ENCODE data around the gene CATSPERZ.

CATSPERZ gene

GRCh38 chr11:64342869-64343745 lies 42.9 kb downstream of the CATSPERZ start:
- DNase-seq: no peak

GRCh38 chr11:64343767-64344559 lies 43.8 kb downstream of the CATSPERZ start:
- DNase-seq: no peak

GRCh38 chr11:64344787-64345186 lies 44.6 kb downstream of the CATSPERZ start:
- no peak for DNase-seq

DNA sequence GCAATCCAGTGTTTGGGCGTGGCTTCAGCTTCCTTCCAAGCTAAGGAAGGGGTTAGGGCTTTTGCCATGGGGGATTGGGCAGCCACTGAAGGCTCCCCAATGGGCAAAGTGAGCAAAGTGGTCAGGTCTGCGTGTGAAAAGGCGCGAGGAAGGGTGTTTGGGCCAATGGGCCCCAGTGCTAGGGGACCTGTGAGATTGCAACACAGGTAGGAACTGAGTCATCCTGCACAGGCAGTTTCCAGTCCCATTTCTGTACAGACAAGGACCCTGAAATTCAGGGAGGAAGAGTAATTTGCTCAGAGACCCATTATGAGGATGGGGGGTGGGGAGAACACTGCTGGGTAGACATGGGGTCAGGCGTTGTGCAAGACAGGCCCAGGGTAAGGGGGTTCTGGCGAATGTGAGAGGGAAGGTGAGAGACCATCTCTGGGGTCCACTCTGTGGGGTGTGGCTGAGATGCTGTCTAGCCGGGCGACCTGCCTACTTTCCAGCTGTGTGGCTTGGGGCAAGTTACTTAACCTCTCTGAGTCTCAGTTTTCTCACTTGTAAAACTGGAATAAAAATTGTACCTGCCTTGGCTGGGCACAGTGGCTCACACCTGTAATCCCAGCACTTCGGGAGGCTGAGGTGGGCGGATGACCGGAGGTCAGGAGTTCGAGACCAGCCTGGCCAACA lies 47.2 kb downstream of the CATSPERZ start:
- DNase-seq: no peak

DNA sequence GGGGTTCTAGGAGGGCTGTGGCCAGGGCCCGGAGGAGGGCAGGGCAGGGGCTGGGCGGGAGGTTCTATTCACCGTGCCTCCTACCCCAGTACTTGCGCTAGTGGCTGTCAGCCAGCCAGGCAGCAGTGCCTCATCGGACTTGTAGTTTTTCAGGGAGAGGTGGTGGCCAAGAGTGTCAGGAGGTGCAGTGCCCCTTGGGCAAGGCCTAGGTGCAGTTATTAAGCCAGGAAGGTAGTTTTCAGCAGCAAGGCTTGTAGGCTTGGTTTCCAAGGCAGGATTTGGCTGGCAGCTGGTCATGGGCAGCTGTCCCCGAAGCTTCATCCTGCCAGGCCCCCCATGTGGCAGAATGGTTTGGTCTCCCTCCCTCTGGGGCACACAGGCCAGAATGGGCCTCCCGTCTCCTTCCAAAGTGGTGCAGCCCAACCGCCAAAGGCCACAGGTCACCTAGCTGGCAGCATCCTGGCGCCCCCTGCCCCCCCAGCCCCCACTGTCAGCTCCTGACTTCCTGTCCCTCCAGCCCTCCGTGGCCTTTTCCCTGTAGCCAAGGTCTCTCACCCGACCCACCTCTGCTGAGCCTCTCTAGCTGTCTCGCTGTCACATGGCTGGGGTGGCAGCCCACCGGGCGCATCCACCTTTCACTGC lies 48.3 kb downstream of the CATSPERZ start:
- DNase-seq: no peak

DNA sequence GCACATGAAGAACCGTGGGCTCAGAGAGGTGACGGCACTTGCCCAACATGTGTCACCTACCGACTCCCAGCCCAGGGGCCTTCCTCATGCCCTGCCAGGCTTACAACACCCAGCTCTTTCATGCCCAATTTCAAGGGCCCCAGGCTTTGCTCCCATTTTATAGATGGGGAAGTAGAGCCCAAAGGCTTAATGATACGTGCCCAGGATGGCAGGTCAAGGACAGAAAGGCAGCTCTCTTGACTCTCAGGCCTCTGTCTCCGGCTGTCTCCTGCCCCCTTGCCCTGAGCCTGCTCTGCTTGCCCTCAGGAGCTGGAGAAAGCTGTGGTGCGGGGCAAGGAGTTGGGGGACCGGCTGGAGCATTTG lies 48.8 kb downstream of the CATSPERZ start:
- DNase-seq: no peak

DNA sequence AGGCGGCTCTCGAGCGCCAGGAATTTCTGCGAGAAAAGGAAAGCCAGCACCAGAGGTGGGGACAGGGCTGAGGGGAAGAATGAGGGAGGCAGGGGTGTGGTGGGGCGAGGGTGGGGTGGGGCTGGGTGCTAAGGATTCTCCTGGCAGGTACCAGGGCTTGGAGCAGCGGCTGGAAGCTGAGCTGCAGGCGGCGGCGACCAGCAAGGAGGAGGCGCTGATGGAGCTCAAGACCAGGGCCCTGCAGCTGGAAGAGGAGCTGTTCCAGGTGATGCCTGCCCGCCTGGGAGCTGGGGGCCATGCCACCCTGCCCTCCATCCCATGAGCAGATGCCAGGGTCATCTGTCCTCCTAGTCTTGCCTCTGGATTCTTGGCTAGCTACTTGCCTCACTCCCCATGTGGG lies 49.2 kb downstream of the CATSPERZ start:
- no peak for DNase-seq

DNA sequence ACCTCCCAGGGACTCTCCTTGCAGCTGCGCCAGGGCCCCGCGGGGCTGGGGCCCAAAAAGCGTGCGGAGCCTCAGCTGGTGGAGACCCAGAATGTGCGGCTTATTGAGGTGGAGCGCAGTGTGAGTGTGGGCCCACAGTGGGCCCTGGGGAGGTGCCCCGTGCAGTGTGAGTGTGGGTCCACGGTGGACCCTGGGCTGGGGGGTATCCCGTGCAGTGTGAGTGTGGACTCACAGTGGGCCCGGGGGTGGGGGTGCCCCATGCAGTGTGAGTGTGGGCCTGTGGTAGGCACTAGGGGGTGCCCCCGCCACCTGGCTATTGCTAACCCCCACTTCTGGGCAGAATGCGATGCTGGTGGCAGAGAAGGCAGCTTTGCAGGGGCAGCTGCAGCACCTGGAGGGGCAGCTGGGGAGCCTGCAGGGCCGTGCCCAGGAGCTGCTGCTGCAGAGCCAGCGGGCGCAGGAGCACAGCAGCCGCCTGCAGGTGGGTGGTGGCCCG lies 51.0 kb downstream of the CATSPERZ start:
- no peak for DNase-seq

- DNase-seq: no peak
Observed at GRCh38 chr11:64352099-64352994, 52.2 kb downstream of the CATSPERZ start.

DNA sequence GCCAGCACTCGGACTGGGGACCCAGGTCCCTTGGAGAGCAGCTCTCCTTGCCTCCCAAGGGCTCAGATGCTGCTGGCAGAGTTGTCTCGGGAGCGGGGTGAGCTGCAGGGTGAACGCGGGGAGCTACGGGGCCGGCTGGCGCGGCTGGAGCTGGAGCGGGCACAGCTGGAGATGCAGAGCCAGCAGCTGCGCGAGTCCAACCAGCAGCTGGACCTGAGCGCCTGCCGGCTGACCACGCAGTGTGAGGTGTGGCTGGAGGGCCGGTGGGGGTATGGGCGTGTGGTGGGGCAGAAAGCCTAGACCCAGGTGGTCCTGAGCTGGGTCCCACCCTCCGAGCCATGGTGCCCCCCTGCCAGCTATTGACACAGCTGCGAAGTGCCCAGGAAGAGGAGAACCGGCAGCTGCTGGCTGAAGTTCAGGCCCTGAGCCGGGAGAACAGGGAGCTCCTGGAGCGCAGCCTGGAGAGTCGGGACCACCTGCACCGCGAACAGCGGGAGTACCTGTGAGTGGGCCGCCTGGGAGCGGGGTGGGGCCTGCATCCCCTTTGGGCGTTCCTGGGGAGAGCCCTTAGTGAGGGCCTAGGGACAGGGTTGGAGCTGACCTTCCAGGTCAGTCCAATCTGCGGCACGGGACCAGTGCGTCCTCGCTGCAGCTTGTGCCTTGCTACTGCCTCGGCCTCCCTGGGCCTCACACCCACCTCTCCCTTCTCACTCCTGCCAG lies 53.0 kb downstream of the CATSPERZ start:
- DNase-seq: no peak

GRCh38 chr11:64353715-64354506 lies 53.8 kb downstream of the CATSPERZ start:
- no peak for DNase-seq

Data from SIG-M5 (cell line).